GM23248 (cell line): ENCODE results near the gene MYO9A. TPM values are rescaled to one million over a fixed set of nuclear protein-coding genes. Genes with fewer than 3 reads are reported as not detected.

ENCODE experiments used
- DNase-seq: peaks from one replicate; pipeline ENCODE4 v3.0.0-alpha.2; 2015
- H2AFZ ChIP-seq: fragments of 200-600 bp; sonication (generic); 2 replicates; pipeline ENCODE4 v1.6.1; 2016; ENCODE audit warnings: antibody characterized with exemption
- H3F3A ChIP-seq: fragments of 200-600 bp; sonication (generic); 2 replicates; pipeline ENCODE4 v1.6.1; 2016; ENCODE audit warnings: mild to moderate bottlenecking, antibody characterized with exemption, mixed run types; ENCODE audit not compliant: insufficient read depth
- H3K27ac ChIP-seq: fragments of 200-600 bp; sonication (generic); 2 replicates; pipeline ENCODE4 v1.5.1; 2016; ENCODE audit warnings: mild to moderate bottlenecking
- H3K27me3 ChIP-seq: fragments of 200-600 bp; sonication (generic); replicated peaks from 2 replicates; pipeline ENCODE4 v1.6.1; 2016; ENCODE audit warnings: mild to moderate bottlenecking; ENCODE audit not compliant: insufficient read depth
- H3K36me3 ChIP-seq: fragments of 200-600 bp; sonication (generic); 2 replicates; pipeline ENCODE4 v1.6.1; 2016; ENCODE audit warnings: low read depth, mild to moderate bottlenecking
- H3K4me1 ChIP-seq: fragments of 200-600 bp; sonication (generic); 2 replicates; pipeline ENCODE4 v1.6.1; 2016; ENCODE audit warnings: mild to moderate bottlenecking; ENCODE audit not compliant: insufficient read depth
- H3K4me2 ChIP-seq: fragments of 200-600 bp; sonication (generic); one replicate; pipeline ENCODE4 v1.6.1; 2016; ENCODE audit warnings: mild to moderate bottlenecking; ENCODE audit not compliant: unreplicated experiment
- H3K4me3 ChIP-seq: fragments of 200-600 bp; sonication (generic); 2 replicates; pipeline ENCODE4 v1.5.1; 2016; ENCODE audit warnings: mild to moderate bottlenecking
- H3K79me2 ChIP-seq: fragments of 200-600 bp; sonication (generic); 2 replicates; pipeline ENCODE4 v1.6.1; 2016; ENCODE audit warnings: mild to moderate bottlenecking; ENCODE audit not compliant: insufficient read depth
- H3K9ac ChIP-seq: fragments of 200-600 bp; sonication (generic); 2 replicates; pipeline ENCODE4 v1.6.1; 2016; ENCODE audit warnings: mild to moderate bottlenecking
- H3K9me2 ChIP-seq: fragments of 200-600 bp; sonication (generic); 2 replicates; pipeline ENCODE4 v1.6.1; 2016; ENCODE audit warnings: mixed run types, mild to moderate bottlenecking, moderate library complexity; ENCODE audit not compliant: insufficient read depth
- H3K9me3 ChIP-seq: fragments of 200-600 bp; sonication (generic); one replicate; pipeline ENCODE4 v1.6.1; 2017; ENCODE audit warnings: low read depth
- H4K20me1 ChIP-seq: fragments of 200-600 bp; sonication (generic); 2 replicates; pipeline ENCODE4 v1.6.0; 2016; ENCODE audit not compliant: insufficient read depth
- EZH2 ChIP-seq: fragments of 200-600 bp; sonication (generic); IDR thresholded peaks from 2 replicates; pipeline ENCODE4 v1.6.1; 2018; ENCODE audit warnings: antibody characterized with exemption, mild to moderate bottlenecking; ENCODE audit not compliant: insufficient read depth, poor library complexity, severe bottlenecking
- EZH2phosphoT487 ChIP-seq: fragments of 200-600 bp; sonication (generic); IDR thresholded peaks from 2 replicates; pipeline ENCODE4 v1.6.1; 2018; ENCODE audit warnings: antibody characterized with exemption, moderate library complexity, mild to moderate bottlenecking, low read depth; ENCODE audit not compliant: insufficient read depth
- WGBS, 2 experiments: methylation state at CpG; one replicate each; pipeline ENCODE4 v1.1.6; 2015 to 2017; ENCODE audit warnings: low lambda C conversion rate in 2 of 2, low coverage in 1 of 2; ENCODE audit errors: missing lambda C conversion rate in 2 of 2; 5-methylcytosine and 5-hydroxymethylcytosine counted together
- in situ Hi-C: fragments of 300-500 bp; cut with MboI; formaldehyde crosslinking; loops from 2 replicates; pipeline ENCODE4 v1.15.0; 2020
- polyA plus RNA-seq: library from polyadenylated mRNA; unstranded; fragments of >200 nt; fragmentation: Nextera tagmentation; extraction: Ambion mirVana; gene quantifications from 2 replicates; pipeline ENCODE4 v1.2.1, GENCODE V29; 2016
- total RNA-seq: library from RNA; depleted of rRNA; stranded (reverse); fragments of >200 nt; shearing (Covaris generic); gene quantifications from 2 replicates; pipeline ENCODE4 v1.2.3, GENCODE V29; 2014

The MYO9A gene
- total and polyA plus RNA-seq, 2 experiments from 2014 or later: 10.6 to 20.4 TPM

GRCh38 chr15:71945012-71945411 is 172.9 kb downstream of the MYO9A start:
- peak; percentile 39 for DNase-seq
- Histone ChIP-seq H3K27me3 (no peaks in the 10 kb centered on the region), H3K79me2 (no peaks in the 10 kb centered on the region), H3K36me3 (no peaks in the 10 kb centered on the region), H4K20me1 (no peaks in the 10 kb centered on the region), H3K4me2 (no peak overlapping the region), H3K4me1 (no peaks in the 10 kb centered on the region), H3K9me3 (no peaks in the 10 kb centered on the region), H3K9ac (no peak overlapping the region), H3F3A (no peaks in the 10 kb centered on the region), H3K9me2 (no peaks in the 10 kb centered on the region), H3K4me3 (no peak overlapping the region), H2AFZ (no peak overlapping the region), H3K27ac (no peak overlapping the region)
- no peak for TF ChIP-seq EZH2
- no peak for TF ChIP-seq EZH2phosphoT487
- in situ Hi-C loops: no loop called here
- WGBS, 2 experiments: 44 to 69% methylated on average over 1 of the region's 1 CpG

GRCh38 chr15:71943806-71944205 is 174.1 kb downstream of the MYO9A start:
- H4K20me1 ChIP-seq: no peaks in the 10 kb centered on the region
- no peaks in the 10 kb centered on the region for H3K9me2 ChIP-seq
- no peak overlapping the region for H3K4me3 ChIP-seq
- no peaks in the 10 kb centered on the region for H3K4me1 ChIP-seq
- no peaks in the 10 kb centered on the region for H3F3A ChIP-seq
- DNase-seq: no peak
- TF ChIP-seq EZH2phosphoT487: no peak
- no peak for TF ChIP-seq EZH2
- H3K27ac ChIP-seq: no peak overlapping the region
- H3K36me3 ChIP-seq: no peaks in the 10 kb centered on the region
- H3K9me3 ChIP-seq: no peaks in the 10 kb centered on the region
- in situ Hi-C loops: no loop called here
- H2AFZ ChIP-seq: no peak overlapping the region
- no peaks in the 10 kb centered on the region for H3K27me3 ChIP-seq
- no peak overlapping the region for H3K4me2 ChIP-seq
- H3K79me2 ChIP-seq: no peaks in the 10 kb centered on the region
- 97 to 99% methylated on average over 5 of the region's 5 CpGs for WGBS, 2 experiments
- no peak overlapping the region for H3K9ac ChIP-seq

- in situ Hi-C loops: no loop called here
- TF ChIP-seq EZH2: no peak
- TF ChIP-seq EZH2phosphoT487: no peak
- Histone ChIP-seq H3K4me2 (no peak overlapping the region), H3K9ac (no peak overlapping the region), H3K9me3 (no peaks in the 10 kb centered on the region), H3K9me2 (no peaks in the 10 kb centered on the region), H3K79me2 (no peaks in the 10 kb centered on the region), H2AFZ (no peak overlapping the region), H3K4me3 (no peak overlapping the region), H3K27me3 (no peaks in the 10 kb centered on the region), H4K20me1 (no peaks in the 10 kb centered on the region), H3F3A (no peaks in the 10 kb centered on the region), H3K4me1 (no peaks in the 10 kb centered on the region), H3K27ac (no peak overlapping the region), H3K36me3 (no peaks in the 10 kb centered on the region)
- 90 to 92% methylated on average over 5 to 6 of the region's 6 CpGs for WGBS, 2 experiments
- DNase-seq: no peak
Observed at GRCh38 chr15:71939981-71940588, 177.9 kb downstream of the MYO9A start.

- no peaks in the 10 kb centered on the region for H3K9me3 ChIP-seq
- no peaks in the 10 kb centered on the region for H3F3A ChIP-seq
- no peak for TF ChIP-seq EZH2
- TF ChIP-seq EZH2phosphoT487: no peak
- no peak overlapping the region for H3K4me3 ChIP-seq
- no peaks in the 10 kb centered on the region for H3K4me1 ChIP-seq
- H3K36me3 ChIP-seq: peaks cover 21% of the 10 kb centered on the region
- no peak overlapping the region for H3K27ac ChIP-seq
- no peak for DNase-seq
- H3K4me2 ChIP-seq: no peak overlapping the region
- 97% methylated on average over 3 of the region's 3 CpGs for WGBS, 2 experiments
- H4K20me1 ChIP-seq: no peaks in the 10 kb centered on the region
- H3K9me2 ChIP-seq: no peaks in the 10 kb centered on the region
- no peak overlapping the region for H3K9ac ChIP-seq
- H2AFZ ChIP-seq: no peak overlapping the region
- no peaks in the 10 kb centered on the region for H3K79me2 ChIP-seq
- in situ Hi-C loops: no loop called here
- no peaks in the 10 kb centered on the region for H3K27me3 ChIP-seq
Observed at GRCh38 chr15:71937650-71938311, 180.2 kb downstream of the MYO9A start.

- Histone ChIP-seq H3K27me3 (no peaks in the 10 kb centered on the region), H3K9me3 (no peaks in the 10 kb centered on the region), H3F3A (no peaks in the 10 kb centered on the region), H3K36me3 (peaks cover 52% of the 10 kb centered on the region), H3K4me2 (no peak overlapping the region), H4K20me1 (no peaks in the 10 kb centered on the region), H3K79me2 (no peaks in the 10 kb centered on the region), H3K4me3 (no peak overlapping the region), H3K9ac (no peak overlapping the region), H3K9me2 (no peaks in the 10 kb centered on the region), H3K4me1 (no peaks in the 10 kb centered on the region), H3K27ac (no peak overlapping the region), H2AFZ (no peak overlapping the region)
- 70 to 81% methylated on average over 3 of the region's 3 CpGs for WGBS, 2 experiments
- no peak for TF ChIP-seq EZH2
- no peak for TF ChIP-seq EZH2phosphoT487
- no peak for DNase-seq
- in situ Hi-C loops: no loop called here
Observed at GRCh38 chr15:71934446-71934845, 183.5 kb downstream of the MYO9A start.
